ENCODE results near the gene PRMT3. TPM values are rescaled to one million over a fixed set of nuclear protein-coding genes. Genes with fewer than 3 reads are reported as not detected.

Gene PRMT3
- total and polyA plus RNA-seq, 2 donors, result 12.8 to 18.5 TPM

- WGBS, result 96% methylated on average over 4 of the region's 4 CpGs
- Histone ChIP-seq H3K4me1 (ENCODE audit: control insufficient read depth in 2 of 2, insufficient read depth in 2 of 2, low read length in 2 of 2) (no peaks in the 10 kb centered on the region), H3K36me3 (ENCODE audit: control insufficient read depth in 2 of 2, insufficient read depth in 2 of 2, low read length in 1 of 2) (no peaks in the 10 kb centered on the region)
These were observed 114.5 kb downstream of the PRMT3 start for GRCh38 chr11:20501971-20502370.

DNA sequence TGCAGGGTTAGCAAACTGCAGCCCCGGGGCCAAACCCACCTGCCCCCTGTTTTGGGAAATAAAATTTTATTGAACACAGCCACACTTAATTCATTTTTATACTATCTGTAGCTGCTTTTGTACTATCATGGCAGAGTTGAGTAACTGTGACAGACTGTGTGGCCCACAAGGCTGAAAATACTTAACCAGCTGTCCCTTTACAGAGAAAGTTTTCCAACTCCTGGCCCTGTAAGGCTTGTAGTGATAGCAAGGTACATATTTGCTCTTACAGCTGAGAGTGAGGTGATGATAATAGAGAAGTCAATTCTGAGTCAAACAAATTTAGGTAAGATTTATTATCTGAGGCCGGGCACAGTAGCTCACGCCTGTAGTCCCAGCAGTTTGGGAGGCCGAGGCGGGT lies 124.5 kb downstream of the PRMT3 start:
- H3K27ac ChIP-seq (ENCODE audit: low read depth in 1 of 2, low read length in 1 of 2), result no peak overlapping the region
- DNase-seq (ENCODE audit: low read depth in 6 of 9, low spot score in 9 of 9), result no peak
- no peaks in the 10 kb centered on the region for H3K9me3 ChIP-seq (ENCODE audit: control insufficient read depth in 2 of 2, insufficient read depth in 1 of 2, low read length in 1 of 2)
- no peaks in the 10 kb centered on the region for H3K4me1 ChIP-seq (ENCODE audit: control insufficient read depth in 2 of 2, insufficient read depth in 2 of 2, low read length in 2 of 2)
- WGBS, result 97% methylated on average over 5 of the region's 5 CpGs
- H3K4me3 ChIP-seq (ENCODE audit: low read length in 2 of 2), result no peak overlapping the region
- H3K36me3 ChIP-seq (ENCODE audit: control insufficient read depth in 2 of 2, insufficient read depth in 2 of 2, low read length in 1 of 2), result peaks cover 0 to 3% of the 10 kb centered on the region in 2 donors
- H3K27me3 ChIP-seq (ENCODE audit: control insufficient read depth in 2 of 2, insufficient read depth in 1 of 2, low read length in 1 of 2), result no peaks in the 10 kb centered on the region

More at GRCh38 chr11:20501971-20502370, 114.5 kb downstream of the PRMT3 start:
- no peaks in the 10 kb centered on the region for H3K9me3 ChIP-seq (ENCODE audit: control insufficient read depth in 2 of 2, insufficient read depth in 1 of 2, low read length in 1 of 2)
- no peak overlapping the region for H3K27ac ChIP-seq (ENCODE audit: low read depth in 1 of 2, low read length in 1 of 2)
- H3K4me3 ChIP-seq (ENCODE audit: low read length in 2 of 2), result no peak overlapping the region
- no peak for DNase-seq (ENCODE audit: low read depth in 6 of 9, low spot score in 9 of 9)
- H3K27me3 ChIP-seq (ENCODE audit: control insufficient read depth in 2 of 2, insufficient read depth in 1 of 2, low read length in 1 of 2), result no peaks in the 10 kb centered on the region

DNA sequence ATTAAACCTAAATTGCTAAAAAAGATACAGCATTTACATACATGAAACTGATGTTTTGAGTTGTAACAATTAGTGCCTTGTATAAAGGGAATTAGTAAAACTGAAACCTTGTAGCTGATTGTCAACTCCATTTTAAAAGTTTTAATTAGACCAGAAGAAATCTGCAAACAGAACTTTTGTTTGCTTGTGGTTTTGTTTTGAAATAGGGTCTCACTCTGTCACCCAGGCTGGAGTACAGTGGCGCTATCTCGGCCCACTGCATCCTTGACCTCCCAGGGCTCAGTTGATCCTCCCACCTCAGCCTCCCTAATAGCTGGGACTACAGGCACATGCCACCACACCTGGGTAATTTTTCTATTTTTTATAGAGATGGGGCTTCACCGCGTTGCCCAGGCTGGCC lies 125.4 kb downstream of the PRMT3 start:
- WGBS, result 95% methylated on average over 4 of the region's 4 CpGs
- no peak for DNase-seq (ENCODE audit: low read depth in 6 of 9, low spot score in 9 of 9)
- H3K4me1 ChIP-seq (ENCODE audit: control insufficient read depth in 2 of 2, insufficient read depth in 2 of 2, low read length in 2 of 2), result no peaks in the 10 kb centered on the region
- H3K27ac ChIP-seq (ENCODE audit: low read depth in 1 of 2, low read length in 1 of 2), result no peak overlapping the region
- H3K4me3 ChIP-seq (ENCODE audit: low read length in 2 of 2), result no peak overlapping the region
- H3K9me3 ChIP-seq (ENCODE audit: control insufficient read depth in 2 of 2, insufficient read depth in 1 of 2, low read length in 1 of 2), result no peaks in the 10 kb centered on the region
- H3K27me3 ChIP-seq (ENCODE audit: control insufficient read depth in 2 of 2, insufficient read depth in 1 of 2, low read length in 1 of 2), result no peaks in the 10 kb centered on the region
- peaks cover 0 to 3% of the 10 kb centered on the region in 2 donors for H3K36me3 ChIP-seq (ENCODE audit: control insufficient read depth in 2 of 2, insufficient read depth in 2 of 2, low read length in 1 of 2)

- Histone ChIP-seq H3K4me3 (ENCODE audit: low read length in 2 of 2) (no peak overlapping the region), H3K9me3 (ENCODE audit: control insufficient read depth in 2 of 2, insufficient read depth in 1 of 2, low read length in 1 of 2) (no peaks in the 10 kb centered on the region), H3K36me3 (ENCODE audit: control insufficient read depth in 2 of 2, insufficient read depth in 2 of 2, low read length in 1 of 2) (no peaks in the 10 kb centered on the region), H3K27me3 (ENCODE audit: control insufficient read depth in 2 of 2, insufficient read depth in 1 of 2, low read length in 1 of 2) (no peaks in the 10 kb centered on the region), H3K27ac (ENCODE audit: low read depth in 1 of 2, low read length in 1 of 2) (no peak overlapping the region), H3K4me1 (ENCODE audit: control insufficient read depth in 2 of 2, insufficient read depth in 2 of 2, low read length in 2 of 2) (no peaks in the 10 kb centered on the region)
- DNase-seq (ENCODE audit: low read depth in 6 of 9, low spot score in 9 of 9), result no peak
- 96% methylated on average over 7 of the region's 7 CpGs for WGBS
These were observed 130.9 kb downstream of the PRMT3 start for GRCh38 chr11:20518323-20518834.

GRCh38 chr11:20522536-20522935 lies 135.0 kb downstream of the PRMT3 start:
- Histone ChIP-seq H3K27ac (ENCODE audit: low read depth in 1 of 2, low read length in 1 of 2) (no peak overlapping the region), H3K9me3 (ENCODE audit: control insufficient read depth in 2 of 2, insufficient read depth in 1 of 2, low read length in 1 of 2) (no peaks in the 10 kb centered on the region), H3K4me1 (ENCODE audit: control insufficient read depth in 2 of 2, insufficient read depth in 2 of 2, low read length in 2 of 2) (no peaks in the 10 kb centered on the region), H3K36me3 (ENCODE audit: control insufficient read depth in 2 of 2, insufficient read depth in 2 of 2, low read length in 1 of 2) (no peaks in the 10 kb centered on the region), H3K4me3 (ENCODE audit: low read length in 2 of 2) (no peak overlapping the region), H3K27me3 (ENCODE audit: control insufficient read depth in 2 of 2, insufficient read depth in 1 of 2, low read length in 1 of 2) (no peaks in the 10 kb centered on the region)
- 52% methylated on average over 1 of the region's 1 CpG for WGBS
- no peak for DNase-seq (ENCODE audit: low read depth in 6 of 9, low spot score in 9 of 9)

DNA sequence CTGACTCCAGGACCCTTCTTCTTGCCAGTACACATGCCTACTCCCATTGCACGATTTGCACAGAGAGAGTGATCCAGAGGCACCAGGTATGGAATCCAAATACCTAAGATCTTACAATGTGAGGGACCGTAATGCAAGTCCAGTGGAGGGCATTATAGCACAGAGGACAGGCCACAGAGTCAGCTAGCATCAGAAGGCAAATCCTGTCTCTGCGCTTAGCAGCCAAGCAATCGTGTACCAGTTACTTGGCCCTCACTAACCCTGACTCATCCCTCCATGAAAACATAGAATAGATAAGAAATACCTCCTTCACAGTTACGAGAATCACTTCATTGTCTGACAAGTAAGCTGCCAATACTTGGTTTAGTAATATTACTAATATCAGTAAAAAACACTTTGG lies 142.2 kb downstream of the PRMT3 start:
- WGBS, result 92% methylated on average over 5 of the region's 5 CpGs
- H3K36me3 ChIP-seq (ENCODE audit: control insufficient read depth in 2 of 2, insufficient read depth in 2 of 2, low read length in 1 of 2), result no peaks in the 10 kb centered on the region
- H3K4me3 ChIP-seq (ENCODE audit: low read length in 2 of 2), result no peak overlapping the region
- H3K9me3 ChIP-seq (ENCODE audit: control insufficient read depth in 2 of 2, insufficient read depth in 1 of 2, low read length in 1 of 2), result no peaks in the 10 kb centered on the region
- H3K27ac ChIP-seq (ENCODE audit: low read depth in 1 of 2, low read length in 1 of 2), result no peak overlapping the region
- no peaks in the 10 kb centered on the region for H3K27me3 ChIP-seq (ENCODE audit: control insufficient read depth in 2 of 2, insufficient read depth in 1 of 2, low read length in 1 of 2)
- no peaks in the 10 kb centered on the region for H3K4me1 ChIP-seq (ENCODE audit: control insufficient read depth in 2 of 2, insufficient read depth in 2 of 2, low read length in 2 of 2)
- no peak for DNase-seq (ENCODE audit: low read depth in 6 of 9, low spot score in 9 of 9)

DNA sequence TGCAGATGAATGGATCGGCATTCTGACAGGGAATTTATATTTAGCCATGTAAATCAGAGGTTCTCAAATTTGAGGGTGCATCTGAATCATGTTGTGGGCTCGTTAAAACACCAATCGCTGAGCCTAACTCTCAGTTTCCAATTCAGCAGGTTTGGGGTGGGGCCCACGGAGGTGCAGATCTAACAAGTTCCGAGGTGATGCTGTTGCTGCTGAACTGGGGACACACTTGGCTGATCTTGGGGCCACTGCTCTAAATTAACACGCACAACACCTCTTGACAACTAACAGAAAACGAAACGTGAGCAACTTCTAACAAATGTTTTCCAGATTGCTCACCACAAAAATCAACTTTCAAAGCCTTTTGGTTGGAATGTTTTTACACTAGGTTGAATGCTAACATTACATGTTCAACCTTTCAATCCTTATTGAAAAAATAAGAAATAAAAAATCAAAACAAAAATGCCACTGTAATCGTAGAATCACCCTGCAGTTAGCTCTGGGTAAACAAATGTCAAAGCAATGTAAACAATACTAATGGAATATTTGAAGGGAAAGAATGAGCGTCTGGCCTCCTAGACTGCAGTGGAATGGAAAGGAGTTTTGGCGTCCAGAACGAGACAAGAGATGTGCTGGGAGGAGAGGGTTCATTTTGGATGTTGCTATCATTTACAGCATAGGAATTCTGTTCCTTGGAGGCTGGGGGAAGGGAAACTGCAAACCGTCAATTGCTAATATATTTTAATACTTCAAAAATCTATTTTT lies 143.6 kb downstream of the PRMT3 start:
- H3K36me3 ChIP-seq (ENCODE audit: control insufficient read depth in 2 of 2, insufficient read depth in 2 of 2, low read length in 1 of 2), result no peaks in the 10 kb centered on the region
- 64% methylated on average over 13 of the region's 13 CpGs for WGBS
- no peak for DNase-seq (ENCODE audit: low read depth in 6 of 9, low spot score in 9 of 9)
- H3K4me1 ChIP-seq (ENCODE audit: control insufficient read depth in 2 of 2, insufficient read depth in 2 of 2, low read length in 2 of 2), result no peaks in the 10 kb centered on the region
- H3K4me3 ChIP-seq (ENCODE audit: low read length in 2 of 2), result no peak overlapping the region
- no peaks in the 10 kb centered on the region for H3K27me3 ChIP-seq (ENCODE audit: control insufficient read depth in 2 of 2, insufficient read depth in 1 of 2, low read length in 1 of 2)
- no peaks in the 10 kb centered on the region for H3K9me3 ChIP-seq (ENCODE audit: control insufficient read depth in 2 of 2, insufficient read depth in 1 of 2, low read length in 1 of 2)
- H3K27ac ChIP-seq (ENCODE audit: low read depth in 1 of 2, low read length in 1 of 2), result no peak overlapping the region

- H3K27me3 ChIP-seq (ENCODE audit: control insufficient read depth in 2 of 2, insufficient read depth in 1 of 2, low read length in 1 of 2), result no peaks in the 10 kb centered on the region
- WGBS, result 77% methylated on average over 2 of the region's 2 CpGs
- H3K27ac ChIP-seq (ENCODE audit: low read depth in 1 of 2, low read length in 1 of 2), result no peak overlapping the region
- no peak overlapping the region for H3K4me3 ChIP-seq (ENCODE audit: low read length in 2 of 2)
- H3K9me3 ChIP-seq (ENCODE audit: control insufficient read depth in 2 of 2, insufficient read depth in 1 of 2, low read length in 1 of 2), result no peaks in the 10 kb centered on the region
- no peaks in the 10 kb centered on the region for H3K4me1 ChIP-seq (ENCODE audit: control insufficient read depth in 2 of 2, insufficient read depth in 2 of 2, low read length in 2 of 2)
- no peak for DNase-seq (ENCODE audit: low read depth in 6 of 9, low spot score in 9 of 9)
- H3K36me3 ChIP-seq (ENCODE audit: control insufficient read depth in 2 of 2, insufficient read depth in 2 of 2, low read length in 1 of 2), result no peaks in the 10 kb centered on the region
These were observed 147.9 kb downstream of the PRMT3 start for GRCh38 chr11:20535271-20535881.

GRCh38 chr11:20536365-20536764 lies 148.8 kb downstream of the PRMT3 start:
- Histone ChIP-seq H3K36me3 (ENCODE audit: control insufficient read depth in 2 of 2, insufficient read depth in 2 of 2, low read length in 1 of 2) (no peaks in the 10 kb centered on the region), H3K4me1 (ENCODE audit: control insufficient read depth in 2 of 2, insufficient read depth in 2 of 2, low read length in 2 of 2) (no peaks in the 10 kb centered on the region), H3K4me3 (ENCODE audit: low read length in 2 of 2) (no peak overlapping the region), H3K9me3 (ENCODE audit: control insufficient read depth in 2 of 2, insufficient read depth in 1 of 2, low read length in 1 of 2) (no peaks in the 10 kb centered on the region), H3K27me3 (ENCODE audit: control insufficient read depth in 2 of 2, insufficient read depth in 1 of 2, low read length in 1 of 2) (no peaks in the 10 kb centered on the region), H3K27ac (ENCODE audit: low read depth in 1 of 2, low read length in 1 of 2) (no peak overlapping the region)
- 91% methylated on average over 3 of the region's 3 CpGs for WGBS
- DNase-seq (ENCODE audit: low read depth in 6 of 9, low spot score in 9 of 9), result no peak
